CD4-positive, alpha-beta T cell treated with Interleukin-17A for 4 hours (primary cell): Measurements from ENCODE around the gene LUC7L2.
"Not testable (repeated sequence)": the region's sequence is repeated elsewhere in the genome, so short reads cannot be mapped to it uniquely, and the experiment has no call there.

ENCODE experiments used
- DNase-seq: peaks from one replicate; pipeline ENCODE4 v3.0.0-alpha.2; 2020; ENCODE audit warnings: mixed read lengths

The LUC7L2 gene

GRCh38 chr7:139452958-139453672, 93.4 kb downstream of the LUC7L2 start:
- no peak for DNase-seq

GRCh38 chr7:139453673-139454321, 94.1 kb downstream of the LUC7L2 start:
- DNase-seq = no peak

- DNase-seq = no peak
These were observed 96.1 kb downstream of the LUC7L2 start for GRCh38 chr7:139455789-139456188.

GRCh38 chr7:139456511-139456910, 96.8 kb downstream of the LUC7L2 start:
- no peak for DNase-seq

GRCh38 chr7:139457153-139457946, 97.7 kb downstream of the LUC7L2 start:
- no peak for DNase-seq

GRCh38 chr7:139463421-139463820, 103.7 kb downstream of the LUC7L2 start:
- not testable (repeated sequence) for DNase-seq

- not testable (repeated sequence) for DNase-seq
These were observed 104.8 kb downstream of the LUC7L2 start for GRCh38 chr7:139464511-139464910.

- not testable (repeated sequence) for DNase-seq
These were observed 105.4 kb downstream of the LUC7L2 start for GRCh38 chr7:139465072-139465471.

- DNase-seq = not testable (repeated sequence)
These were observed 108.0 kb downstream of the LUC7L2 start for GRCh38 chr7:139467729-139468128.

GRCh38 chr7:139468281-139468680, 108.6 kb downstream of the LUC7L2 start:
- not testable (repeated sequence) for DNase-seq

- no peak for DNase-seq
These were observed 112.2 kb downstream of the LUC7L2 start for GRCh38 chr7:139471740-139472353.
